Measurements from ENCODE around the gene EPG5. TPM values are rescaled to one million over a fixed set of nuclear protein-coding genes. Genes with fewer than 3 reads are reported as not detected.

Gene EPG5
- total RNA-seq, 4 donors from 2014 or later = 31.3 to 43.8 (median 36.8) TPM

GRCh38 chr18:45895339-45895738 lies 71.8 kb downstream of the EPG5 start:
- no peak for TF ChIP-seq CTCF (IDR thresholded peaks at IDR 0.05; ENCODE audit: low read depth)

- TF ChIP-seq CTCF (IDR thresholded peaks at IDR 0.05; ENCODE audit: low read depth) = no peak
Measured at GRCh38 chr18:45894818-45895217, 72.3 kb downstream of the EPG5 start.

- TF ChIP-seq CTCF (IDR thresholded peaks at IDR 0.05; ENCODE audit: low read depth) = no peak
Measured at GRCh38 chr18:45891806-45892205, 75.3 kb downstream of the EPG5 start.

- TF ChIP-seq CTCF (IDR thresholded peaks at IDR 0.05; ENCODE audit: low read depth) = no peak
Measured at GRCh38 chr18:45890606-45891005, 76.5 kb downstream of the EPG5 start.

GRCh38 chr18:45889419-45890064 lies 77.6 kb downstream of the EPG5 start:
- no peak for TF ChIP-seq CTCF (IDR thresholded peaks at IDR 0.05; ENCODE audit: low read depth)

GRCh38 chr18:45887585-45887984 lies 79.5 kb downstream of the EPG5 start:
- no peak for TF ChIP-seq CTCF (IDR thresholded peaks at IDR 0.05; ENCODE audit: low read depth)

- TF ChIP-seq CTCF (IDR thresholded peaks at IDR 0.05; ENCODE audit: low read depth) = no peak
Measured at GRCh38 chr18:45880876-45881558, 86.1 kb downstream of the EPG5 start.

Measured in subcutaneous adipose tissue (tissue), 4 donors.